IMR-90 (cell line): ENCODE results near the gene LDAF1. TPM values are rescaled to one million over a fixed set of nuclear protein-coding genes. Genes with fewer than 3 reads are reported as not detected.

Source experiments
- ATAC-seq: fragments of 200-7000 bp; cut with Tn5 transposase; 2 replicates; pipeline ENCODE4 v1.9.1; 2020; ENCODE audit warnings: low read depth, mild to moderate bottlenecking, moderate library complexity
- BruUV-seq: library from RNA; stranded (reverse); fragments of 400-500 nt; replicated peaks from 2 replicates; lab custom pipeline; 2021; lab: Mats Ljungman, UMichigan
- CTCF ChIA-PET: fragments of 300-600 bp; formaldehyde crosslinking; extraction: SDS; loops from one replicate; lab custom pipeline; 2021; ENCODE audit warnings: antibody characterized with exemption; lab: Yijun Ruan, JAX
- POLR2A ChIA-PET: fragments of 300-600 bp; sonication (Branson Sonifier 250); formaldehyde crosslinking; loops from one replicate; lab custom pipeline; 2022; ENCODE audit warnings: antibody characterized with exemption; ENCODE audit not compliant: unreplicated experiment; lab: Charles Lee
- DNase-seq: peaks from one replicate; pipeline ENCODE4 v3.0.0; 2013
- H2AFZ ChIP-seq: replicated peaks from 2 replicates; pipeline ENCODE3; 2013; ENCODE audit warnings: low read length, mild to moderate bottlenecking; ENCODE audit not compliant: poor library complexity
- H2AK5ac ChIP-seq: 2 replicates; pipeline ENCODE4 v1.6.1; 2013; ENCODE audit warnings: low read depth, low read length, inconsistent platforms
- H2AK9ac ChIP-seq: replicated peaks from 2 replicates; pipeline ENCODE3; 2013; ENCODE audit warnings: mild to moderate bottlenecking, low read depth, low read length, moderate library complexity; ENCODE audit not compliant: poor library complexity
- H2BK120ac ChIP-seq: 2 replicates; pipeline ENCODE4 v1.6.1; 2013; ENCODE audit warnings: low read depth, low read length, inconsistent platforms
- H2BK15ac ChIP-seq: 3 replicates; pipeline ENCODE4 v1.6.1; 2013; ENCODE audit warnings: low read depth, low read length, inconsistent platforms
- H2BK20ac ChIP-seq: 2 replicates; pipeline ENCODE4 v1.6.1; 2013; ENCODE audit warnings: low read depth, mild to moderate bottlenecking, inconsistent platforms, low read length, moderate library complexity
- H2BK5ac ChIP-seq: 2 replicates; pipeline ENCODE4 v1.6.1; 2013; ENCODE audit warnings: mild to moderate bottlenecking, low read depth, low read length, inconsistent platforms; ENCODE audit not compliant: poor library complexity, severe bottlenecking
- H3K14ac ChIP-seq: replicated peaks from 2 replicates; pipeline ENCODE4 v1.6.1; 2013; ENCODE audit warnings: low read depth, low read length, inconsistent platforms
- H3K18ac ChIP-seq: 2 replicates; pipeline ENCODE4 v1.6.1; 2013; ENCODE audit warnings: low read depth, low read length, control low read depth
- H3K23ac ChIP-seq: 2 replicates; pipeline ENCODE4 v1.6.1; 2013; ENCODE audit warnings: low read depth, low read length, inconsistent platforms
- H3K27ac ChIP-seq: 2 replicates; pipeline ENCODE4 v1.5.1; 2013; ENCODE audit warnings: mild to moderate bottlenecking, control low read depth, low read length; ENCODE audit not compliant: insufficient read depth
- H3K27me3 ChIP-seq: 2 replicates; pipeline ENCODE4 v1.6.1; 2013; ENCODE audit warnings: low read length; ENCODE audit not compliant: control insufficient read depth, insufficient read depth
- H3K36me3 ChIP-seq: 2 replicates; pipeline ENCODE4 v1.6.1; 2013; ENCODE audit warnings: low read length, mixed read lengths; ENCODE audit not compliant: control insufficient read depth, insufficient read depth
- H3K4ac ChIP-seq: 2 replicates; pipeline ENCODE4 v1.6.1; 2013; ENCODE audit warnings: low read depth, low read length, inconsistent platforms
- H3K4me1 ChIP-seq: 2 replicates; pipeline ENCODE4 v1.6.1; 2013; ENCODE audit warnings: low read length, mixed read lengths; ENCODE audit not compliant: control insufficient read depth, insufficient read depth
- H3K4me2 ChIP-seq: 2 replicates; pipeline ENCODE4 v1.6.1; 2013; ENCODE audit warnings: low read depth, mild to moderate bottlenecking, control low read depth, low read length, moderate library complexity
- H3K4me3 ChIP-seq: 2 replicates; pipeline ENCODE4 v1.5.1; 2013; ENCODE audit warnings: low read depth, mild to moderate bottlenecking, control low read depth, low read length, moderate library complexity; ENCODE audit not compliant: insufficient read depth
- H3K56ac ChIP-seq: 2 replicates; pipeline ENCODE4 v1.6.1; 2013; ENCODE audit warnings: low read length, inconsistent platforms; ENCODE audit not compliant: insufficient read depth; ENCODE audit errors: extremely low read depth
- H3K79me1 ChIP-seq, 2 experiments: 2 replicates each; pipeline ENCODE4 v1.6.1; 2013; ENCODE audit warnings: low read length in 2 of 2, inconsistent platforms in 1 of 2, low read depth in 1 of 2
- H3K9ac ChIP-seq: 2 replicates; pipeline ENCODE4 v1.6.1; 2013; ENCODE audit warnings: low read depth, low read length, control low read depth
- H3K9me1 ChIP-seq: 2 replicates; pipeline ENCODE4 v1.6.1; 2013; ENCODE audit warnings: low read length, inconsistent platforms; ENCODE audit not compliant: insufficient read depth
- H3K9me3 ChIP-seq: 2 replicates; pipeline ENCODE4 v1.6.1; 2013; ENCODE audit warnings: low read length; ENCODE audit not compliant: control insufficient read depth, insufficient read depth
- H4K20me1 ChIP-seq: 2 replicates; pipeline ENCODE4 v1.6.1; 2013; ENCODE audit warnings: low read length, inconsistent platforms; ENCODE audit not compliant: insufficient read depth
- H4K5ac ChIP-seq: 2 replicates; pipeline ENCODE4 v1.6.1; 2013; ENCODE audit warnings: mild to moderate bottlenecking, low read depth, low read length, control low read depth
- H4K8ac ChIP-seq, 2 experiments: 2 replicates each; pipeline ENCODE4 v1.6.1; 2013; ENCODE audit warnings: low read depth in 2 of 2, low read length in 2 of 2, control low read depth in 1 of 2, inconsistent platforms in 1 of 2
- H4K91ac ChIP-seq: 2 replicates; pipeline ENCODE4 v1.6.1; 2013; ENCODE audit warnings: low read depth, low read length, inconsistent platforms; ENCODE audit not compliant: insufficient read depth
- CEBPB ChIP-seq: IDR thresholded peaks from 2 replicates; pipeline ENCODE4 v1.6.1; 2012; ENCODE audit warnings: low read depth, low read length, improper control_type of control experiment
- MAFK ChIP-seq: IDR thresholded peaks from 2 replicates; pipeline ENCODE4 v1.6.1; 2012; ENCODE audit warnings: low read depth, low read length, improper control_type of control experiment
- MXI1 ChIP-seq: IDR thresholded peaks from 2 replicates; pipeline ENCODE4 v1.6.1; 2012; ENCODE audit warnings: low read depth, mild to moderate bottlenecking, low read length, moderate library complexity, borderline replicate concordance
- NFE2L2 ChIP-seq: fragments of 150-350 bp; IDR thresholded peaks from 2 replicates; pipeline ENCODE4 v1.6.1; 2016; ENCODE audit warnings: low read depth, mild to moderate bottlenecking, low read length
- POLR2A ChIP-seq: IDR thresholded peaks from 2 replicates; pipeline ENCODE4 v1.6.1; 2012; ENCODE audit warnings: mild to moderate bottlenecking, low read depth, low read length
- RAD21 ChIP-seq: IDR thresholded peaks from 2 replicates; pipeline ENCODE4 v1.6.1; 2012; ENCODE audit warnings: low read length, improper control_type of control experiment
- RFX5 ChIP-seq: IDR thresholded peaks from 2 replicates; pipeline ENCODE4 v1.8.0; 2012; ENCODE audit warnings: low read depth, mild to moderate bottlenecking, low read length, moderate library complexity
- dilution Hi-C: fragments of 300-500 bp; cut with HindIII; formaldehyde crosslinking; loops from one replicate; pipeline ENCODE4 v1.14.3; 2018; ENCODE audit warnings: low sequenced_read_pairs; ENCODE audit not compliant: unreplicated experiment
- in situ Hi-C: fragments of 300-500 bp; cut with MboI; formaldehyde crosslinking; loops from 3 replicates; pipeline ENCODE4 v1.14.3; 2019; ENCODE audit warnings: low sequenced_read_pairs, inconsistent platforms, mixed read lengths
- intact Hi-C: fragments of 100-400 bp; cut with micrococcal nuclease; formaldehyde crosslinking; loops from 2 replicates; pipeline ENCODE4 v1.10.0; 2022
- polyA plus RNA-seq, 3 experiments: library from polyadenylated mRNA; depleted of rRNA; stranded (reverse); fragments of >200 nt; gene quantifications; 2 replicates each; pipeline ENCODE4 v1.2.3, GENCODE V29; 2012; ENCODE audit warnings: low replicate concordance in 1 of 3
- total RNA-seq: library from RNA; depleted of rRNA; stranded (reverse); fragments of >200 nt; gene quantifications from 2 replicates; pipeline ENCODE4 v1.2.3, GENCODE V29; 2012

The LDAF1 gene
- total and polyA plus RNA-seq, 2 of the 4 experiments (the other 2 are of a cell fraction): 21.0 to 62.2 TPM

- H2BK20ac ChIP-seq: no peak overlapping the region
- H3K18ac ChIP-seq: no peak overlapping the region
- no peak overlapping the region for H2AFZ ChIP-seq
- H3K23ac ChIP-seq: no peak overlapping the region
- H2AK9ac ChIP-seq: no peak overlapping the region
- H2AK5ac ChIP-seq: no peak overlapping the region
- dilution Hi-C loops: no loop called here
- H3K9me3 ChIP-seq: 0 out of 2 replicates have a peak, but pooled peaks cover 4% of the 10 kb centered on the region
- CTCF ChIA-PET: interaction anchor here (4.0 kb wide), 1 partner anchor 110 kb away, joined by 31 read pairs; no protein-coding TSS in a partner anchor
- H3K9me1 ChIP-seq: no peaks in the 10 kb centered on the region
- BruUV-seq: no TSS peak
- H3K4ac ChIP-seq: no peak overlapping the region
- peaks cover 4% of the 10 kb centered on the region; the same call in 1 of the 2 replicates for H3K27me3 ChIP-seq
- H4K8ac ChIP-seq: no peak overlapping the region
- H4K5ac ChIP-seq: no peak overlapping the region
- DNase-seq (peak; percentile 11), ATAC-seq (no peak)
- no peak overlapping the region for H3K14ac ChIP-seq
- TF ChIP-seq MAFK (no peak), RAD21 (no peak), POLR2A (no peak), RFX5 (no peak), CEBPB (no peak), MXI1 (no peak), NFE2L2 (no peak)
- no peak overlapping the region for H2BK5ac ChIP-seq
- no peak overlapping the region for H3K56ac ChIP-seq
- no peaks in the 10 kb centered on the region for H3K36me3 ChIP-seq
- H4K91ac ChIP-seq: no peak overlapping the region
- no peak overlapping the region for H3K9ac ChIP-seq
- no peak overlapping the region for H2BK15ac ChIP-seq
- peaks cover 6% of the 10 kb centered on the region for H3K4me1 ChIP-seq
- no peaks in the 10 kb centered on the region for H4K20me1 ChIP-seq
- POLR2A ChIA-PET: no interaction called here
- no peaks in the 10 kb centered on the region for H3K79me1 ChIP-seq
- H2BK120ac ChIP-seq: no peak overlapping the region
- H3K27ac ChIP-seq: no peak overlapping the region
- intact Hi-C loops: no loop called here
- in situ Hi-C loops: no loop called here
- no peak overlapping the region for H3K4me2 ChIP-seq
- H3K4me3 ChIP-seq: no peak overlapping the region
Observed at GRCh38 chr16:21190599-21190998, 32.1 kb downstream of the LDAF1 start.
